NCI-H2227 treated with DMSO at 0.1 percent for 48 hours (cell line): ENCODE measurements around the gene SHFL.
A peak's percentile ranks its signal among the peaks of the same experiment; 100 is the strongest.

Experiments
- DNase-seq: peaks from one replicate; lab custom pipeline; 2025; lab: John Stamatoyannopoulos, UW

The SHFL gene

GRCh38 chr19:10085641-10086590, at the start of gene SHFL:
SHFL (plus strand) TSS chr19:10086317; CDS start chr19:10086428, 111 bp downstream.
- peak; percentile 21 for DNase-seq

- no peak for DNase-seq
Measured at GRCh38 chr19:10036601-10037071, 49.5 kb upstream of the SHFL start.

- DNase-seq, result no peak
Measured at GRCh38 chr19:10037367-10037766, 48.8 kb upstream of the SHFL start.

- no peak for DNase-seq
Measured at GRCh38 chr19:10037809-10038208, 48.3 kb upstream of the SHFL start.

- no peak for DNase-seq
Measured at GRCh38 chr19:10043286-10043927, 42.7 kb upstream of the SHFL start.

- DNase-seq, result no peak
Measured at GRCh38 chr19:10044390-10044789, 41.7 kb upstream of the SHFL start.

GRCh38 chr19:10045371-10045770, 40.7 kb upstream of the SHFL start:
- DNase-seq, result no peak

GRCh38 chr19:10049626-10050025, 36.5 kb upstream of the SHFL start:
- DNase-seq, result no peak

- no peak for DNase-seq
Measured at GRCh38 chr19:10052602-10053360, 33.3 kb upstream of the SHFL start.

GRCh38 chr19:10061717-10062310, 24.3 kb upstream of the SHFL start:
- DNase-seq, result no peak

- no peak for DNase-seq
Measured at GRCh38 chr19:10068205-10068604, 17.9 kb upstream of the SHFL start.

- DNase-seq, result no peak
Measured at GRCh38 chr19:10069046-10069445, 17.1 kb upstream of the SHFL start.

- DNase-seq, result no peak
Measured at GRCh38 chr19:10070730-10071446, 15.2 kb upstream of the SHFL start.

GRCh38 chr19:10074153-10074552, 12.0 kb upstream of the SHFL start:
- DNase-seq, result no peak

- DNase-seq, result no peak
Measured at GRCh38 chr19:10076535-10076934, 9.6 kb upstream of the SHFL start.

GRCh38 chr19:10078329-10078728, 7.8 kb upstream of the SHFL start:
- no peak for DNase-seq

- DNase-seq, result no peak
Measured at GRCh38 chr19:10079031-10079453, 7.1 kb upstream of the SHFL start.

- DNase-seq, result no peak
Measured at GRCh38 chr19:10083911-10084310, 2.2 kb upstream of the SHFL start.

GRCh38 chr19:10084803-10085202, 1.3 kb upstream of the SHFL start:
- DNase-seq, result no peak

- DNase-seq, result no peak
Measured at GRCh38 chr19:10086591-10087192, 575 bp downstream of the SHFL start.
